GM04503 (cell line): Measurements from ENCODE around the gene NPEPL1.
"Not testable (repeated sequence)": the region's sequence is repeated elsewhere in the genome, so short reads cannot be mapped to it uniquely, and the experiment has no call there.

ENCODE experiments used
- DNase-seq: peaks from one replicate; pipeline ENCODE4 v3.0.0-alpha.2; 2012; ENCODE audit warnings: low read depth

Gene NPEPL1

GRCh38 chr20:58712806-58713731, 20.5 kb downstream of the NPEPL1 start:
- DNase-seq = no peak

GRCh38 chr20:58713801-58714339, 21.3 kb downstream of the NPEPL1 start:
- no peak for DNase-seq

- no peak for DNase-seq
Observed at GRCh38 chr20:58714340-58714922, 21.8 kb downstream of the NPEPL1 start.

GRCh38 chr20:58714923-58715351, 22.3 kb downstream of the NPEPL1 start:
- DNase-seq = no peak

GRCh38 chr20:58715391-58715800, 22.8 kb downstream of the NPEPL1 start:
- DNase-seq = no peak

- DNase-seq = no peak
Observed at GRCh38 chr20:58715801-58716475, 23.3 kb downstream of the NPEPL1 start.

- no peak for DNase-seq
Observed at GRCh38 chr20:58716476-58717277, 24.1 kb downstream of the NPEPL1 start.

- no peak for DNase-seq
Observed at GRCh38 chr20:58717278-58718091, 24.9 kb downstream of the NPEPL1 start.

GRCh38 chr20:58718121-58718563, 25.5 kb downstream of the NPEPL1 start:
- no peak for DNase-seq

- DNase-seq = no peak
Observed at GRCh38 chr20:58718729-58719128, 26.1 kb downstream of the NPEPL1 start.

GRCh38 chr20:58719258-58719657, 26.7 kb downstream of the NPEPL1 start:
- no peak for DNase-seq

GRCh38 chr20:58719971-58720371, 27.4 kb downstream of the NPEPL1 start:
- DNase-seq = no peak

GRCh38 chr20:58720890-58721289, 28.3 kb downstream of the NPEPL1 start:
- DNase-seq = no peak

- no peak for DNase-seq
Observed at GRCh38 chr20:58721951-58722778, 29.6 kb downstream of the NPEPL1 start.

- DNase-seq = no peak
Observed at GRCh38 chr20:58722877-58723627, 30.5 kb downstream of the NPEPL1 start.

GRCh38 chr20:58723628-58723984, 31.0 kb downstream of the NPEPL1 start:
- DNase-seq = no peak

- DNase-seq = not testable (repeated sequence)
Observed at GRCh38 chr20:58726156-58726555, 33.6 kb downstream of the NPEPL1 start.

- DNase-seq = no peak
Observed at GRCh38 chr20:58731192-58731591, 38.6 kb downstream of the NPEPL1 start.

GRCh38 chr20:58737198-58737597, 44.6 kb downstream of the NPEPL1 start:
- DNase-seq = no peak
